ENCODE measurements around the gene PCDH20. TPM values are rescaled to one million over a fixed set of nuclear protein-coding genes. Genes with fewer than 3 reads are reported as not detected.

Gene PCDH20
- total RNA-seq, 1 experiment from 2014 or later, result 2.1 TPM

DNA sequence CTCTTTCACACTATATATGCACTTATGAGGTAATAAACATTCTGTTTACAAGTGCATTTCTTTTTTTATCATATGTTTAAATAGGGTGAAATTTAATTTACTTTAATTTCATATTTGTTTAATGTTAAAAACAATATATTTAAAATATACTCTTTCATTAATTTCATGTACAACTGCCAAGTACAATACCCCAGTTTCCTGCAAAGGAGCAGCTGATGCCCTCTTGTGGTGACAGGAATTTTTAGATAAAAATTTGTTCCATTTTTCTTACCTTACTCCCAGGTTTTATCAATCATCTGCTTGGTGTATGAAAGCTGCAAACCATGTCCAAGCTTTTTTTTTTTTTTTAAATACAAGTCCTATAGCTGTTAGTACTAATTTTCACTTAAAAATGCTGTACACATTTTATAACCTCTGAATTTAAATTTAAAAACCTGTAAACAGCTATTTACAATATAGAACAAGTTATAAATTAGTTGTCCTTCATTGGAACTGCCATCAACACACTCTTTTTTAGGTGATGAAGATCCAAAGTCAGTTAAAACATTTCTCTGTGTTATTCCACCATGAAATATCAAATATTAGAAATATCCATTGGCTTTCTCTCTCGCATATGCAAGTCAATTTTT is 4.9 kb downstream of the PCDH20 start:
- H3K36me3 ChIP-seq (ENCODE audit: insufficient read depth, low read length, poor library complexity, severe bottlenecking), result no peaks in the 10 kb centered on the region
- H3K4me3 ChIP-seq (ENCODE audit: low read depth, low read length, poor library complexity, severe bottlenecking), result no peak overlapping the region
- intact Hi-C loops (cut with micrococcal nuclease; ENCODE audit: unreplicated experiment), result loop anchor here (5.0 to 10.0 kb wide), 5 partner anchors 123 to 936 kb away; no protein-coding TSS in a partner anchor
- TF ChIP-seq, protein P1, sequence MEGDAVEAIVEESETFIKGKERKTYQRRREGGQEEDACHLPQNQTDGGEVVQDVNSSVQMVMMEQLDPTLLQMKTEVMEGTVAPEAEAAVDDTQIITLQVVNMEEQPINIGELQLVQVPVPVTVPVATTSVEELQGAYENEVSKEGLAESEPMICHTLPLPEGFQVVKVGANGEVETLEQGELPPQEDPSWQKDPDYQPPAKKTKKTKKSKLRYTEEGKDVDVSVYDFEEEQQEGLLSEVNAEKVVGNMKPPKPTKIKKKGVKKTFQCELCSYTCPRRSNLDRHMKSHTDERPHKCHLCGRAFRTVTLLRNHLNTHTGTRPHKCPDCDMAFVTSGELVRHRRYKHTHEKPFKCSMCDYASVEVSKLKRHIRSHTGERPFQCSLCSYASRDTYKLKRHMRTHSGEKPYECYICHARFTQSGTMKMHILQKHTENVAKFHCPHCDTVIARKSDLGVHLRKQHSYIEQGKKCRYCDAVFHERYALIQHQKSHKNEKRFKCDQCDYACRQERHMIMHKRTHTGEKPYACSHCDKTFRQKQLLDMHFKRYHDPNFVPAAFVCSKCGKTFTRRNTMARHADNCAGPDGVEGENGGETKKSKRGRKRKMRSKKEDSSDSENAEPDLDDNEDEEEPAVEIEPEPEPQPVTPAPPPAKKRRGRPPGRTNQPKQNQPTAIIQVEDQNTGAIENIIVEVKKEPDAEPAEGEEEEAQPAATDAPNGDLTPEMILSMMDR (conservative IDR thresholded peaks at IDR 0.05; ENCODE audit: low read depth, low read length), result peak; percentile 74
- TF ChIP-seq EZH2 (IDR thresholded peaks at IDR 0.05; ENCODE audit: borderline replicate concordance, low read depth, low read length, poor library complexity, severe bottlenecking), result no peak
- peaks cover 12% of the 10 kb centered on the region for H3K4me1 ChIP-seq (ENCODE audit: insufficient read depth, low read length, poor library complexity, severe bottlenecking)
- H3K27ac ChIP-seq (ENCODE audit: low read depth, low read length, poor library complexity, severe bottlenecking), result no peak overlapping the region
- no peaks in the 10 kb centered on the region for H3K27me3 ChIP-seq (replicated peaks; ENCODE audit: insufficient read depth, low read depth, low read length, poor library complexity)
- DNase-seq (ENCODE audit: low spot score), result peak; percentile 29
- no peaks in the 10 kb centered on the region for H3K9me3 ChIP-seq (ENCODE audit: low read depth, low read length, poor library complexity, severe bottlenecking)
- POLR2A ChIA-PET (ENCODE audit: low non-redundant PET), result no interaction called here
- CTCF ChIA-PET, result interaction anchor here (0.6 kb wide), 2 partner anchors 9 to 909 kb away, joined by 3 read pairs; no protein-coding TSS in a partner anchor
- BruUV-seq (replicated peaks), result no TSS peak

DNA sequence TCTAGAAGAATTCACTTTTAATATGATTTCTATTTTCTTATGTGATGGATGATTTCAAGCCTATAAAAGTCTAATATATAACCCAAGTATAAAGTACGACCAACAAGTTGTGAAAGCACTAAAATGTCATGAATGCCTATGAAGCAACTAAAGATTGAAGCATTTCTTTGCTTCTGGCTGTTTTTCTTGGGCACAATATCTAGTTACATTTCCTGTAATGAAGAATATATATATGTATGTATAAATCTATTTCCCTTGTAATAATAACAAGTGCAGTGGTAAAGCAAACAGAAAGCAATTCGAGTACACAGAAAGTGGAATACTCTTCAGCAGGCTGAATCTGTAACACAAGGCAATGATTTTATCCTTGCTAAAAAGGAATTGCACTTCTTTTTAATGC is 5.4 kb downstream of the PCDH20 start:
- ChIA-PET CTCF (no interaction called here), POLR2A (ENCODE audit: low non-redundant PET) (no interaction called here)
- DNase-seq (ENCODE audit: low spot score), result no peak
- Histone ChIP-seq H3K27ac (ENCODE audit: low read depth, low read length, poor library complexity, severe bottlenecking) (no peak overlapping the region), H3K4me1 (ENCODE audit: insufficient read depth, low read length, poor library complexity, severe bottlenecking) (peaks cover 9% of the 10 kb centered on the region), H3K9me3 (ENCODE audit: low read depth, low read length, poor library complexity, severe bottlenecking) (no peaks in the 10 kb centered on the region), H3K27me3 (replicated peaks; ENCODE audit: insufficient read depth, low read depth, low read length, poor library complexity) (no peaks in the 10 kb centered on the region), H3K36me3 (ENCODE audit: insufficient read depth, low read length, poor library complexity, severe bottlenecking) (no peaks in the 10 kb centered on the region), H3K4me3 (ENCODE audit: low read depth, low read length, poor library complexity, severe bottlenecking) (no peak overlapping the region)
- intact Hi-C loops (cut with micrococcal nuclease; ENCODE audit: unreplicated experiment), result loop anchor here (5.0 to 10.0 kb wide), 5 partner anchors 123 to 935 kb away; no protein-coding TSS in a partner anchor
- BruUV-seq (replicated peaks), result no TSS peak
- no peak for TF ChIP-seq EZH2 (IDR thresholded peaks at IDR 0.05; ENCODE audit: borderline replicate concordance, low read depth, low read length, poor library complexity, severe bottlenecking)
- TF ChIP-seq, protein P1 (conservative IDR thresholded peaks at IDR 0.05; ENCODE audit: low read depth, low read length), result no peak

DNA sequence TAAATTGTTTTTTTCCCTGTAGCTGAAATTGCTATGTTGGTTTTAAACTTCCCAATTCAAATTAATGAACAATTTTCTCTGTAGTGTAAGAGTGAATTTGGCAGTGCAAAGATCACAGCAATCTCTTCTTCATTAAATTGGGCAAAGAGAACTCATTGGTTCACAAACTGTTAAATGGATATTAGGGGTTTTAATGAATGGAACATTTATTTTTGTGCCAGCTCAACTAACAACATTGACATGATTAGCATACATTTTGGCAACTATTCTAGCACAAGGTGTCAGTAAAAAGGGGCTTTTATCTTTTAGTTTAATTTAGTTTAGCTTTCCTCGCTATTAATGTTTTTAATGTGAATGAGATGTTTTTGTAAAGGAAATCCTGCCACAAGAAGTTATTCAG is 7.1 kb downstream of the PCDH20 start:
- Histone ChIP-seq H3K4me1 (ENCODE audit: insufficient read depth, low read length, poor library complexity, severe bottlenecking) (peaks cover 1% of the 10 kb centered on the region), H3K27me3 (replicated peaks; ENCODE audit: insufficient read depth, low read depth, low read length, poor library complexity) (no peaks in the 10 kb centered on the region), H3K9me3 (ENCODE audit: low read depth, low read length, poor library complexity, severe bottlenecking) (no peaks in the 10 kb centered on the region), H3K36me3 (ENCODE audit: insufficient read depth, low read length, poor library complexity, severe bottlenecking) (no peaks in the 10 kb centered on the region), H3K4me3 (ENCODE audit: low read depth, low read length, poor library complexity, severe bottlenecking) (no peak overlapping the region), H3K27ac (ENCODE audit: low read depth, low read length, poor library complexity, severe bottlenecking) (no peak overlapping the region)
- intact Hi-C loops (cut with micrococcal nuclease; ENCODE audit: unreplicated experiment), result no loop called here
- POLR2A ChIA-PET (ENCODE audit: low non-redundant PET), result no interaction called here
- no peak for DNase-seq (ENCODE audit: low spot score)
- TF ChIP-seq, protein P1 (conservative IDR thresholded peaks at IDR 0.05; ENCODE audit: low read depth, low read length), result no peak
- TF ChIP-seq EZH2 (IDR thresholded peaks at IDR 0.05; ENCODE audit: borderline replicate concordance, low read depth, low read length, poor library complexity, severe bottlenecking), result no peak
- BruUV-seq (replicated peaks), result no TSS peak
- CTCF ChIA-PET, result no interaction called here

Data from A673 (cell line).